SK-N-SH (cell line): Measurements from ENCODE around the gene CHST7. TPM values are rescaled to one million over a fixed set of nuclear protein-coding genes. Genes with fewer than 3 reads are reported as not detected.

Experiments
- CTCF ChIA-PET: fragments of 300-600, 350-600 bp; formaldehyde crosslinking; extraction: SDS; loops from one replicate; lab custom pipeline; 2021; lab: Yijun Ruan, JAX
- POLR2A ChIA-PET: fragments of 350-600 bp; sonication (Branson Sonifier 250); formaldehyde crosslinking; extraction: SDS; loops from one replicate; lab custom pipeline; 2020; ENCODE audit warnings: antibody characterized with exemption, inconsistent platforms; lab: Yijun Ruan, JAX
- DNase-seq: peaks from one replicate; pipeline ENCODE4 v3.0.0; 2012
- H2AFZ ChIP-seq: fragments of 200-600 bp; sonication (generic); 2 replicates; pipeline ENCODE4 v1.8.1; 2016; ENCODE audit warnings: antibody characterized with exemption, mild to moderate bottlenecking, low read depth
- H3F3A ChIP-seq: fragments of 200-600 bp; sonication (generic); replicated peaks from 2 replicates; pipeline ENCODE3; 2016; ENCODE audit warnings: antibody characterized with exemption, mild to moderate bottlenecking; ENCODE audit not compliant: insufficient read depth
- H3K27ac ChIP-seq, 2 experiments: fragments of 200-500 bp in 1 of 2; fragments of 200-600 bp in 1 of 2; sonication (Bioruptor generic) in 1 of 2; sonication (generic), shearing (Covaris generic) in 1 of 2; 2 replicates each; pipeline versions ENCODE4 v1.5.1 to v1.6.1; 2014 to 2016; ENCODE audit warnings: low read depth in 2 of 2, inconsistent platforms in 1 of 2, low read length in 1 of 2, mild to moderate bottlenecking in 1 of 2, mixed read lengths in 1 of 2
- H3K27me3 ChIP-seq: fragments of 200-600 bp; sonication (generic), shearing (Covaris generic); 2 replicates; pipeline ENCODE4 v1.6.1; 2016; ENCODE audit warnings: mixed run types; ENCODE audit not compliant: insufficient read depth
- H3K36me3 ChIP-seq, 2 experiments: fragments of 200-500 bp in 1 of 2; fragments of 200-600 bp in 1 of 2; sonication (Bioruptor generic) in 1 of 2; sonication (generic) in 1 of 2; replicated peaks in 1 of 2; 2 replicates each; pipeline versions ENCODE3 to v1.5.1; 2014 to 2016; ENCODE audit warnings: low read length in 1 of 2, mild to moderate bottlenecking in 1 of 2; ENCODE audit not compliant: insufficient read depth in 2 of 2, control insufficient read depth in 1 of 2
- H3K4me1 ChIP-seq, 2 experiments: fragments of 200-500 bp in 1 of 2; fragments of 200-600 bp in 1 of 2; sonication (Bioruptor generic) in 1 of 2; sonication (generic), shearing (Covaris generic) in 1 of 2; 2 replicates each; pipeline versions ENCODE4 v1.5.1 to v1.6.1; 2014 to 2016; ENCODE audit warnings: low read depth in 1 of 2, low read length in 1 of 2, mixed run types in 1 of 2; ENCODE audit not compliant: insufficient read depth in 2 of 2, control insufficient read depth in 1 of 2
- H3K4me2 ChIP-seq: fragments of 200-600 bp; sonication (generic), shearing (Covaris generic); 2 replicates; pipeline ENCODE4 v1.6.1; 2017; ENCODE audit warnings: mixed run types
- H3K4me3 ChIP-seq, 2 experiments: fragments of 200-500 bp in 1 of 2; fragments of 200-600 bp in 1 of 2; sonication (Bioruptor generic) in 1 of 2; sonication (generic), shearing (Covaris generic) in 1 of 2; 2 replicates each; pipeline versions ENCODE4 v1.5.1 to v1.8.1; 2014 to 2016; ENCODE audit warnings: low read depth in 2 of 2, inconsistent platforms in 1 of 2, low read length in 1 of 2, mild to moderate bottlenecking in 1 of 2, mixed read lengths in 1 of 2, moderate library complexity in 1 of 2
- H3K79me2 ChIP-seq: fragments of 200-600 bp; sonication (generic); 2 replicates; pipeline ENCODE4 v1.8.1; 2017; ENCODE audit warnings: mild to moderate bottlenecking; ENCODE audit not compliant: insufficient read depth
- H3K9ac ChIP-seq: fragments of 200-600 bp; sonication (generic); 2 replicates; pipeline ENCODE4 v1.6.1; 2017; ENCODE audit warnings: mixed run types
- H3K9me2 ChIP-seq: fragments of 200-600 bp; sonication (generic); 2 replicates; pipeline ENCODE4 v1.6.1; 2017; ENCODE audit warnings: mixed run types
- H3K9me3 ChIP-seq: fragments of 200-600 bp; sonication (generic); 2 replicates; pipeline ENCODE4 v1.6.1; 2017; ENCODE audit warnings: mixed run types, mild to moderate bottlenecking, moderate library complexity
- H4K20me1 ChIP-seq: fragments of 200-600 bp; sonication (generic); 2 replicates; pipeline ENCODE4 v1.6.1; 2017; ENCODE audit warnings: mild to moderate bottlenecking, mixed run types; ENCODE audit not compliant: insufficient read depth
- CHD2 ChIP-seq: fragments of 150-350 bp; IDR thresholded peaks from 2 replicates; pipeline ENCODE4 v1.6.1; 2018; ENCODE audit warnings: low read length; ENCODE audit not compliant: partially characterized antibody
- EP300 ChIP-seq, 2 experiments: IDR thresholded peaks; 2 replicates each; pipeline versions ENCODE4 v1.4.0 to v1.6.1; 2012; ENCODE audit warnings: borderline replicate concordance in 1 of 2, low read depth in 1 of 2, low read length in 1 of 2
- EZH2phosphoT487 ChIP-seq: fragments of 200-600 bp; sonication (generic); IDR thresholded peaks from 2 replicates; pipeline ENCODE4 v1.6.1; 2017; ENCODE audit warnings: low read depth, mixed run types, mild to moderate bottlenecking, antibody characterized with exemption, moderate library complexity, borderline replicate concordance
- FOSL2 ChIP-seq: IDR thresholded peaks from 2 replicates; pipeline ENCODE4 v1.4.0; 2012; ENCODE audit warnings: low read depth, mild to moderate bottlenecking, moderate library complexity, borderline replicate concordance
- FOXJ3 ChIP-seq: sonication (generic); formaldehyde crosslinking; IDR thresholded peaks from 2 replicates; pipeline ENCODE4 v1.5.1; 2020; ENCODE audit warnings: mild to moderate bottlenecking, missing genetic modification reagents
- FOXM1 ChIP-seq: IDR thresholded peaks from 2 replicates; pipeline ENCODE4 v1.4.0; 2012; ENCODE audit warnings: low read depth, mild to moderate bottlenecking
- GATA2 ChIP-seq: sonication (generic); formaldehyde crosslinking; IDR thresholded peaks from 2 replicates; pipeline ENCODE4 v1.5.0; 2020; ENCODE audit warnings: mild to moderate bottlenecking, missing genetic modification reagents
- MXI1 ChIP-seq: IDR thresholded peaks from 2 replicates; pipeline ENCODE4 v1.6.1; 2012; ENCODE audit warnings: mild to moderate bottlenecking, low read depth, low read length, improper control_type of control experiment
- NFIC ChIP-seq: IDR thresholded peaks from 2 replicates; pipeline ENCODE4 v1.4.0; 2012; ENCODE audit warnings: borderline replicate concordance
- RFX5 ChIP-seq: IDR thresholded peaks from 2 replicates; pipeline ENCODE4 v1.6.1; 2012; ENCODE audit warnings: mild to moderate bottlenecking, improper control_type of control experiment, low read length
- SMC3 ChIP-seq: IDR thresholded peaks from 2 replicates; pipeline ENCODE4 v1.6.1; 2012; ENCODE audit warnings: low read depth, low read length, improper control_type of control experiment
- TCF12 ChIP-seq: IDR thresholded peaks from 2 replicates; pipeline ENCODE4 v1.4.0; 2012
- YY1 ChIP-seq: IDR thresholded peaks from 2 replicates; pipeline ENCODE4 v1.4.0; 2012; ENCODE audit warnings: low read depth, mild to moderate bottlenecking
- WGBS: methylation state at CpG from one replicate; pipeline ENCODE4 v1.1.6; 2017; ENCODE audit warnings: low lambda C conversion rate; 5-methylcytosine and 5-hydroxymethylcytosine counted together
- polyA plus RNA-seq, 3 experiments: library from polyadenylated mRNA; depleted of rRNA; stranded (reverse); fragments of >200 nt; gene quantifications; 2 replicates each; pipeline ENCODE4 v1.2.3, GENCODE V29; 2012
- TF ChIP-seq, protein P1 (sequence below): fragments of 150-350 bp; IDR thresholded peaks from 2 replicates; pipeline ENCODE4 v1.6.1; 2017; ENCODE audit warnings: antibody characterized with exemption, low read length, low read depth, borderline replicate concordance
- TF ChIP-seq, protein P2 (sequence below): IDR thresholded peaks from 2 replicates; pipeline ENCODE4 v1.4.0; 2012; ENCODE audit warnings: low read depth, borderline replicate concordance
- TF ChIP-seq, protein P3 (sequence below): fragments of 200-600 bp; sonication (generic); IDR thresholded peaks from 2 replicates; pipeline ENCODE4 v1.6.1; 2017; ENCODE audit warnings: antibody characterized with exemption, mild to moderate bottlenecking, moderate library complexity

CHST7 gene
- polyA plus RNA-seq, 1 of the 3 experiments (the other 2 are of a cell fraction), result 6.2 TPM

DNA sequence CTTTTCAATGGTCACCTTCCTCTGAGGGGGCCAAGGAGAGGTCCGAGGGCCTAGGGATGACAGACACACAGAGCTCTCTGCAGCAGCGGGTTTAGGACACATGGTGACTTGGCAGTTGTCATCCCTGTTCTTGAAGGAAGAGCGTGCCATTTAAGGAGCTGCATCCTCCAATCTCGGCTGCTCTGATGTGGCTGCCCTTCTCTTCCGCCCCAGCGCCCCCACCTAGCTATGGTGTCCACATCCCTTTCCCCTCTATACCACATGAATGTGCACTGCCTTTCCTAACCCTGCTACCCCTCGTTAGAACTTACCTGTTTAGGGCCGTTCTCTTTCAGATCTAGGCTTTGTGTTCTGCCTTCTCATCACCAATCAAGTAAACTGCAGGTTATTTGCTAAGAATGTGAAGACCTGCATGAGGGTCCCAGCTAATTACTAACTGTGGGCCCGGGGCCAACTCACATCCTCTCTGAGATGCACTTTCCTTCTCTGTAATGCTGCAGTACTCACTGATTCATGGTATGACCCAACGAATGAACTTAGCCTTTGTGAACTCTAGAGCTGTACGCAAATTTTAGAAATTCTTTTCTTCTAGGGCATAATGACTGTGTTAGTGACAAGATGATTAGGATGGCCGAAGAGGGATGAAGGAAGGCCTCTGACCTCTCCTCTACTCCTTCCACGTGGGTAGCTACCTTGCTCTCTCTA, 38.2 kb downstream of the CHST7 start:
- no peaks in the 10 kb centered on the region for H3F3A ChIP-seq
- H3K27ac ChIP-seq, result no peak overlapping the region
- no peaks in the 10 kb centered on the region for H4K20me1 ChIP-seq
- H3K4me2 ChIP-seq, result no peak overlapping the region
- H3K4me1 ChIP-seq, result no peaks in the 10 kb centered on the region
- no peak for DNase-seq
- CTCF ChIA-PET, result interaction anchor here (0.9 kb wide), 1 partner anchor 42 kb away, joined by 3 read pairs; no protein-coding TSS in a partner anchor
- WGBS, result 62% methylated on average over 12 of the region's 13 CpGs
- H2AFZ ChIP-seq, result no peak overlapping the region
- H3K36me3 ChIP-seq, result no peaks in the 10 kb centered on the region
- no peak overlapping the region for H3K4me3 ChIP-seq
- H3K27me3 ChIP-seq, result peaks cover 12% of the 10 kb centered on the region; the same call in 1 of the 2 replicates
- TF ChIP-seq GATA2 (CRISPR knock-in tag), result no peak
- TF ChIP-seq, protein P1, sequence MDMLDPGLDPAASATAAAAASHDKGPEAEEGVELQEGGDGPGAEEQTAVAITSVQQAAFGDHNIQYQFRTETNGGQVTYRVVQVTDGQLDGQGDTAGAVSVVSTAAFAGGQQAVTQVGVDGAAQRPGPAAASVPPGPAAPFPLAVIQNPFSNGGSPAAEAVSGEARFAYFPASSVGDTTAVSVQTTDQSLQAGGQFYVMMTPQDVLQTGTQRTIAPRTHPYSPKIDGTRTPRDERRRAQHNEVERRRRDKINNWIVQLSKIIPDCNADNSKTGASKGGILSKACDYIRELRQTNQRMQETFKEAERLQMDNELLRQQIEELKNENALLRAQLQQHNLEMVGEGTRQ, result no peak
- no peak for TF ChIP-seq FOSL2
- TF ChIP-seq SMC3, result no peak
- TF ChIP-seq NFIC, result no peak
- TF ChIP-seq, protein P2, sequence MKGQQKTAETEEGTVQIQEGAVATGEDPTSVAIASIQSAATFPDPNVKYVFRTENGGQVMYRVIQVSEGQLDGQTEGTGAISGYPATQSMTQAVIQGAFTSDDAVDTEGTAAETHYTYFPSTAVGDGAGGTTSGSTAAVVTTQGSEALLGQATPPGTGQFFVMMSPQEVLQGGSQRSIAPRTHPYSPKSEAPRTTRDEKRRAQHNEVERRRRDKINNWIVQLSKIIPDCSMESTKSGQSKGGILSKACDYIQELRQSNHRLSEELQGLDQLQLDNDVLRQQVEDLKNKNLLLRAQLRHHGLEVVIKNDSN, result no peak
- TF ChIP-seq, protein P3, sequence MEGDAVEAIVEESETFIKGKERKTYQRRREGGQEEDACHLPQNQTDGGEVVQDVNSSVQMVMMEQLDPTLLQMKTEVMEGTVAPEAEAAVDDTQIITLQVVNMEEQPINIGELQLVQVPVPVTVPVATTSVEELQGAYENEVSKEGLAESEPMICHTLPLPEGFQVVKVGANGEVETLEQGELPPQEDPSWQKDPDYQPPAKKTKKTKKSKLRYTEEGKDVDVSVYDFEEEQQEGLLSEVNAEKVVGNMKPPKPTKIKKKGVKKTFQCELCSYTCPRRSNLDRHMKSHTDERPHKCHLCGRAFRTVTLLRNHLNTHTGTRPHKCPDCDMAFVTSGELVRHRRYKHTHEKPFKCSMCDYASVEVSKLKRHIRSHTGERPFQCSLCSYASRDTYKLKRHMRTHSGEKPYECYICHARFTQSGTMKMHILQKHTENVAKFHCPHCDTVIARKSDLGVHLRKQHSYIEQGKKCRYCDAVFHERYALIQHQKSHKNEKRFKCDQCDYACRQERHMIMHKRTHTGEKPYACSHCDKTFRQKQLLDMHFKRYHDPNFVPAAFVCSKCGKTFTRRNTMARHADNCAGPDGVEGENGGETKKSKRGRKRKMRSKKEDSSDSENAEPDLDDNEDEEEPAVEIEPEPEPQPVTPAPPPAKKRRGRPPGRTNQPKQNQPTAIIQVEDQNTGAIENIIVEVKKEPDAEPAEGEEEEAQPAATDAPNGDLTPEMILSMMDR, result no peak
- TF ChIP-seq FOXM1, result no peak
- no peak for TF ChIP-seq EP300 (IDR thresholded peaks at IDR 0.05; ENCODE audit: borderline replicate concordance in 1 of 2, low read depth in 1 of 2, low read length in 1 of 2)
- TF ChIP-seq TCF12, result no peak
- no peak for TF ChIP-seq EZH2phosphoT487
- H3K9ac ChIP-seq, result no peak overlapping the region
- no peaks in the 10 kb centered on the region for H3K9me2 ChIP-seq
- H3K79me2 ChIP-seq, result no peaks in the 10 kb centered on the region
- no peaks in the 10 kb centered on the region for H3K9me3 ChIP-seq
- POLR2A ChIA-PET, result no interaction called here

DNA sequence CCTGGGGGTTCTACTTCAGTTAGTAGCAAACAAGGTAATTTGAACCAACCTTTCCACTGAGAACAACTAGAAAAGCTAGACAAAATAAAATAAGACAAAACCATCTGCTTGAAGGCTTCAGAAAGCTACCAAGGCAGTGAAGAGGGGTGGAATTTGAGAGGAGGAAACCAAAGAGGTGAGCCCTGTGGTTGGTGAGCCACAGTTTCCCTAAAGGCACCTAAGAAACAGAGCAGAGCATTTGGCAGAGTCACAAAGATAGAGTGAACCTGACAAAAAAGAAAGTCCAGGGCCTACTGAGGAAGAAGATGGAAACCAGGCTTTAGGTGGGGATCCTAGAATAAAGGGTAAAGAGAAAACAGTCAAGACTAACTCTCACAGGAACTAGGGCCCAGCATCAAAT, 44.3 kb downstream of the CHST7 start:
- peaks cover 0 to 12% of the 10 kb centered on the region in 2 experiments for H3K36me3 ChIP-seq
- no peak overlapping the region for H3K27ac ChIP-seq
- H3K4me2 ChIP-seq, result no peak overlapping the region
- H4K20me1 ChIP-seq, result no peaks in the 10 kb centered on the region
- no peak for DNase-seq
- H3K9me3 ChIP-seq, result no peaks in the 10 kb centered on the region
- no peak overlapping the region for H3K9ac ChIP-seq
- no peaks in the 10 kb centered on the region for H3K4me1 ChIP-seq
- no peaks in the 10 kb centered on the region for H3K79me2 ChIP-seq
- H3F3A ChIP-seq, result no peaks in the 10 kb centered on the region
- no peak overlapping the region for H2AFZ ChIP-seq
- TF ChIP-seq FOXJ3 (CRISPR knock-in tag), result no peak
- no peak for TF ChIP-seq GATA2 (CRISPR knock-in tag)
- TF ChIP-seq MXI1, result no peak
- no peak for TF ChIP-seq YY1
- TF ChIP-seq CHD2, result no peak
- TF ChIP-seq EZH2phosphoT487, result no peak
- no peak for TF ChIP-seq RFX5
- no peaks in the 10 kb centered on the region; the same call in 1 of the 2 replicates for H3K27me3 ChIP-seq
- no peak overlapping the region for H3K4me3 ChIP-seq
- POLR2A ChIA-PET, result no interaction called here
- H3K9me2 ChIP-seq, result no peaks in the 10 kb centered on the region
- CTCF ChIA-PET, result interaction anchor here (0.9 to 1.0 kb wide), 2 partner anchors 24 to 178 kb away, joined by 3 read pairs; no protein-coding TSS in a partner anchor
